ENCODE measurements around the gene MPIG6B.

DNA sequence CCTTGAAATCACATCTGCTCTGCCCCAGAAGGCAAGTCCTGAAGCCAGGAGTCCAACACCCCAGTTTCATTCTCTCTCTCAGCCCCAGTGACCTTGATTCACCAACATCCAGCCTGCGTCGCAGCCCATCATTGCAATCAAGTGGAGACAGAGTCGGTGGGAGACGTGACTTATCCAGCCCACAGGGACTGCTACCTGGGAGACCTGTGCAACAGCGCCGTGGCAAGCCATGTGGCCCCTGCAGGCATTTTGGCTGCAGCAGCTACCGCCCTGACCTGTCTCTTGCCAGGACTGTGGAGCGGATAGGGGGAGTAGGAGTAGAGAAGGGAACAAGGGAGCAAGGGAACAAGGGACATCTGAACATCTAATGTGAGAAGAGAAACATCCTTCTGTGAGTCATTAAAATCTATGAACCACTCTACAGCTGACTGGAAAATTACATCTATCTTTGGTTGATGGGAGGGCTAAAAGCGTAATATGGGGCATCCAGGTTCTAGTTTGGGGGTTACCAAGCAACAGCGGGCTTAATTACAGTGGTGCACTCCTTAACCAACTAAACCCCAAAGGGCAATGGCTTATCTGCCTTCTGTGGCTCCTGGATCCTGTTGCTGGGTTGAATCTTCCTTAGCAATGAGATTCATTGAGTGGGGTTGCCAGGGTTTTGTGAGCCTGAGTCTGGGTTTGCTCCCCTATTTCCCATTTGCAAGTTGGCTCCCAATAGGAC lies 5.5 kb upstream of the MPIG6B start:
- TF ChIP-seq EZH2 (IDR thresholded peaks at IDR 0.05; ENCODE audit: low read length, missing control alignments), result no peak
- TF ChIP-seq, protein P1, sequence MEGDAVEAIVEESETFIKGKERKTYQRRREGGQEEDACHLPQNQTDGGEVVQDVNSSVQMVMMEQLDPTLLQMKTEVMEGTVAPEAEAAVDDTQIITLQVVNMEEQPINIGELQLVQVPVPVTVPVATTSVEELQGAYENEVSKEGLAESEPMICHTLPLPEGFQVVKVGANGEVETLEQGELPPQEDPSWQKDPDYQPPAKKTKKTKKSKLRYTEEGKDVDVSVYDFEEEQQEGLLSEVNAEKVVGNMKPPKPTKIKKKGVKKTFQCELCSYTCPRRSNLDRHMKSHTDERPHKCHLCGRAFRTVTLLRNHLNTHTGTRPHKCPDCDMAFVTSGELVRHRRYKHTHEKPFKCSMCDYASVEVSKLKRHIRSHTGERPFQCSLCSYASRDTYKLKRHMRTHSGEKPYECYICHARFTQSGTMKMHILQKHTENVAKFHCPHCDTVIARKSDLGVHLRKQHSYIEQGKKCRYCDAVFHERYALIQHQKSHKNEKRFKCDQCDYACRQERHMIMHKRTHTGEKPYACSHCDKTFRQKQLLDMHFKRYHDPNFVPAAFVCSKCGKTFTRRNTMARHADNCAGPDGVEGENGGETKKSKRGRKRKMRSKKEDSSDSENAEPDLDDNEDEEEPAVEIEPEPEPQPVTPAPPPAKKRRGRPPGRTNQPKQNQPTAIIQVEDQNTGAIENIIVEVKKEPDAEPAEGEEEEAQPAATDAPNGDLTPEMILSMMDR (conservative IDR thresholded peaks at IDR 0.05 in 1 of 2, IDR thresholded peaks at IDR 0.05 in 1 of 2; ENCODE audit: low read depth in 1 of 2, low read length in 2 of 2), result no peak
